Tibial nerve (tissue), 4 donors: ENCODE data around the gene C2orf78.

Experiments
- EP300 ChIP-seq, 2 donors: sonication (generic); formaldehyde crosslinking; IDR thresholded peaks; one replicate each; pipeline ENCODE4 v1.6.1; 2017; ENCODE audit warnings: antibody characterized with exemption in 2 of 2, mild to moderate bottlenecking in 1 of 2
- POLR2A ChIP-seq, 2 donors: fragments of 450-650 bp; IDR thresholded peaks; one replicate each; pipeline ENCODE4 v1.6.1; 2017; ENCODE audit warnings: antibody characterized with exemption in 2 of 2, mild to moderate bottlenecking in 2 of 2, moderate library complexity in 2 of 2
- TF ChIP-seq, protein P1 (sequence below), 5 experiments: fragments of 200-600 bp in 3 of 5; fragments of 450-650 bp in 2 of 5; sonication (generic) in 3 of 5; IDR thresholded peaks; one replicate each; pipeline ENCODE4 v1.5.1; 2016 to 2019; ENCODE audit warnings: antibody characterized with exemption in 5 of 5, mild to moderate bottlenecking in 3 of 5, moderate library complexity in 2 of 5

GRCh38 chr2:73780237-73780582, 3.8 kb upstream of the C2orf78 start:
- TF ChIP-seq, protein P1, sequence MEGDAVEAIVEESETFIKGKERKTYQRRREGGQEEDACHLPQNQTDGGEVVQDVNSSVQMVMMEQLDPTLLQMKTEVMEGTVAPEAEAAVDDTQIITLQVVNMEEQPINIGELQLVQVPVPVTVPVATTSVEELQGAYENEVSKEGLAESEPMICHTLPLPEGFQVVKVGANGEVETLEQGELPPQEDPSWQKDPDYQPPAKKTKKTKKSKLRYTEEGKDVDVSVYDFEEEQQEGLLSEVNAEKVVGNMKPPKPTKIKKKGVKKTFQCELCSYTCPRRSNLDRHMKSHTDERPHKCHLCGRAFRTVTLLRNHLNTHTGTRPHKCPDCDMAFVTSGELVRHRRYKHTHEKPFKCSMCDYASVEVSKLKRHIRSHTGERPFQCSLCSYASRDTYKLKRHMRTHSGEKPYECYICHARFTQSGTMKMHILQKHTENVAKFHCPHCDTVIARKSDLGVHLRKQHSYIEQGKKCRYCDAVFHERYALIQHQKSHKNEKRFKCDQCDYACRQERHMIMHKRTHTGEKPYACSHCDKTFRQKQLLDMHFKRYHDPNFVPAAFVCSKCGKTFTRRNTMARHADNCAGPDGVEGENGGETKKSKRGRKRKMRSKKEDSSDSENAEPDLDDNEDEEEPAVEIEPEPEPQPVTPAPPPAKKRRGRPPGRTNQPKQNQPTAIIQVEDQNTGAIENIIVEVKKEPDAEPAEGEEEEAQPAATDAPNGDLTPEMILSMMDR (IDR thresholded peaks at IDR 0.05): peak in 1 of 5 experiments; percentile 1
- TF ChIP-seq POLR2A (IDR thresholded peaks at IDR 0.05) (no peak), EP300 (IDR thresholded peaks at IDR 0.05) (no peak)
